NOMO-1 treated with dmso at 0.1 percent for 144 hours (cell line): ENCODE results near the gene SLC2A9.
"Not testable (repeated sequence)": the region's sequence is repeated elsewhere in the genome, so short reads cannot be mapped to it uniquely, and the experiment has no call there.

Experiments used
- DNase-seq: peaks from one replicate; lab custom pipeline; 2025; ENCODE audit not compliant: unreplicated experiment; lab: John Stamatoyannopoulos, UW

Gene SLC2A9

DNA sequence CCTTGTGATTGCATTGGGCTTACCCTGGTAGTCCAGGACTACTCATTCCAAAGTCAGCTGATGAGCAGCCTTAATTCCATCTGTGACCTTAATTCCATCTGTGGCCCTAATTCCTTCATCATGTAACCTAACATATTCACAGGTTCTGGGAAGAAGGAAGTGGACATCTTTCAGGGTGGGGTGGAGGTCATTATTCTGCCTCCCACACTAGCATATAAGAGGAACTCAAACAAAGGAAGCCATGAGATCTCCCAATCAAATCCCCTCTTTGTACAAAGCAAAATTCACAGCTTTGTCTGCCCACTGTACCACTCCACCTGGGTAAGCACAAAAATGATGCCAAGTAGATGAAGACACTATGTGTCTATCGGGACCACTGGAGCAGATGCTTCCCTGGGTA is 87.3 kb downstream of the SLC2A9 start:
- DNase-seq, result no peak

DNA sequence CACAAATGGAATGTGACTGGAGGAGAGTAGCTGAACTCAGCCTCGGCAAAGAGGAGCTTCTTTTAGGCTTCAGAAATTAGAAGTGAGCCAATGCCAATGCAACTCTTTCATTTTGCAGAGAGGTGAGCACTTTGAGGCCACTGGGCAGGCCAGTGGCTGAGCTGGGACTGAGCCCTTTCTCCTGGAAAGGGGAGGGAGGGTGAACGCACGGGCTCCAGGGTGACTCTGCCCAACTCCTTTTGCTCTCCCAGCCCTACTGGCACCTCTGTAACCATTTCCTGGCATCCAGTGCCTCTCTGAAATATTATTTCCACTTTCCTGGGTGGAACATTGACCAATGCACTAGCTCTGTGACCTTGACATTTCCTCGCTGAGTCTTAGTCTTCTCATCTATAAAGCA is 88.1 kb downstream of the SLC2A9 start:
- no peak for DNase-seq

GRCh38 chr4:9932771-9933170 is 88.5 kb downstream of the SLC2A9 start:
- no peak for DNase-seq

DNA sequence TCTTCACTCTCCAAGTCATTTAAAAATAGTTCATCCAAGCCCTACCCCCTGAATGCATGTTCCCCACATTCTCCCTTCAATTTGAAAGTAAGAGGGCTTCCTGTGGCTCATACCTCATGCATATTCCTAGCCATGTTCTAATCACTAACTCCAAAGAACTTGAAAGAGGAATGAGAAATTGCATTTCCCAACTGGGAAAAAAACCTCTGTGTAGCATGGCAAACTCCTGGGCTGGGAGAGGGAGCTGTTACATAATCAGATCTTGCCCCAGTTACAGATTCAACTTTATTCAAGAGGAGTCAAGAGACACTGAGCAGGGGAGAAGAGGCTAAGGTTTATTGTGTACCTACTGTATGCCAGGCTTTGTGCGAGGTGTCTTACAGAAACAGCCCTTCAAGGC is 90.2 kb downstream of the SLC2A9 start:
- no peak for DNase-seq

GRCh38 chr4:9929111-9929510 is 92.2 kb downstream of the SLC2A9 start:
- no peak for DNase-seq

- DNase-seq, result peak; percentile 11
These were observed 93.8 kb downstream of the SLC2A9 start for GRCh38 chr4:9927341-9928007.

GRCh38 chr4:9926586-9926985 is 94.7 kb downstream of the SLC2A9 start:
- no peak for DNase-seq

- DNase-seq, result no peak
These were observed 95.4 kb downstream of the SLC2A9 start for GRCh38 chr4:9925750-9926439.

DNA sequence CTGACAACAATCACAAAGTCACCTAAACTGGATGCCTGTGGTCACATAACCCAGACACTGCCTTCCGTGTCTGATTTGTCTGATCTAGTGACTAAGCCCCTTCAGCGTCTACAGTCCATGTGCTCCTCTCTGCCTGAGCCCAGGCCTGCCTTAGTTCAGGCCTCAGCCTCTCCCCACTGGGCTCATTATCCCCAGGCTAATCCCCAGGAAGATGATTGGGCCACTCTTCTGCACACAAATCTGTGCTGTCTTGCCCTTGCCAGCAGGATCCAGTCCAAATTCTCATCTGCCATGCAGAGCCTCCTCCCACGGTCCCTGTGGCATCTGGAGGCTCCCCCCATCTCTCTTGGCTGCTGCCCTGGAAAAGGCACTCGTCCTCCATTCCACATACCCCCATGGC is 96.5 kb downstream of the SLC2A9 start:
- no peak for DNase-seq

GRCh38 chr4:9923195-9923812 is 98.0 kb downstream of the SLC2A9 start:
- DNase-seq, result no peak

- no peak for DNase-seq
These were observed 100.0 kb downstream of the SLC2A9 start for GRCh38 chr4:9921326-9921725.

DNA sequence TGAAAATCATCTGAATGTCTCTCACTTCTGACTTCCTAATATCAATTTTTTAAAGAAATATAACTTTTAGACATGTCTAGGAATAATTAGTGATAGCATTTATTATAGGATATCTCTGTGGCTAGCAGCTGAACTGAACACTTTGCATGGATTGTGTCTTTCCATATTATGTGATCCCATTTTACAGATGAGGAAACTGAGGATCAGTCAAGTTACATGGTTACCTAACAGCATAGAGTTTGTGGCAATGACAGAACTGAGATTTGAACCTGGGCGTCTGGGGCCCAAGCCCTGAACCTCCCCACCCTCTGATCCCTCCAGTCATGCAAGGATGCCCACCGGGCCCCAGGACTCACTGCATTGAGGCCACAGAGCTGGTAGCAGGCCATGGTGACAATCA is 101.3 kb downstream of the SLC2A9 start:
- no peak for DNase-seq

GRCh38 chr4:9919047-9919446 is 102.2 kb downstream of the SLC2A9 start:
- no peak for DNase-seq

- no peak for DNase-seq
These were observed 102.8 kb downstream of the SLC2A9 start for GRCh38 chr4:9918484-9918883.

DNA sequence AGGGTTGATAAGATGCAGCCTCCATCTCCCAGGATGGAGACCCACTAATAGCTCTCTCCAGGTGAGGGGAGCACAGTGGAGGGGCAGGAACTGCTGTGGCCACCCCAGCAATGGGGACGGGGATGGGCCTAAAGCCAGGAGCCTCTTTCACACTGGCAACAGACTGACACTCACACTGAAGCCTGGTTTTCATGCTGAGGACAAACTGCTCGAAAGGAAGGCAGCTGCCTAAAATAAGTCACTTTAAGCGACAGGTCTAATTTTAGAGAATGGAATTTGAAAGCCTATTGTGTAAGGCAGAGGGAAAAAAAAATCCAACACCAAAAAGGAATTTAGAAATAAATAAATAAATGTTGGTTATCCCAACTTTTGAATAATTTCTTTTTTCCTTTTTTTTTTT is 104.4 kb downstream of the SLC2A9 start:
- no peak for DNase-seq

DNA sequence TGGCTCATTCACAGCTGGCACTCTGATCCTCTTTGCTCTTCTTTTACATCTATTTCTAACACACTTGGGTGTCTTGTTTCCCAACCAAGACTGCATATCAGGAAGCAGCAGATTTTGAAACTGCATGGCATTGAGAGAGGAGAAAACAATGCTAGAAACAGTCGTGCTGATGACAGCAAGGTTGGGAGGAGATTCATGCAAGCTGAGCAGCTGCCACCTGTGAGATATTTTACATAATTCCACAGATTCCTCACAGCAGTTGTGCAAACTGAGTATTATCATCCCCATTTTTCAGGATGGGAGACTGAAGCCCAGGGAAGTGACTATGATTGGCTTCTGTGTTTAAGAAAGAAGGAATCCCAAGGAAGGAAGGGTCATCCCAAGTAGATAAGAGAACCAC is 105.0 kb downstream of the SLC2A9 start:
- DNase-seq, result no peak

DNA sequence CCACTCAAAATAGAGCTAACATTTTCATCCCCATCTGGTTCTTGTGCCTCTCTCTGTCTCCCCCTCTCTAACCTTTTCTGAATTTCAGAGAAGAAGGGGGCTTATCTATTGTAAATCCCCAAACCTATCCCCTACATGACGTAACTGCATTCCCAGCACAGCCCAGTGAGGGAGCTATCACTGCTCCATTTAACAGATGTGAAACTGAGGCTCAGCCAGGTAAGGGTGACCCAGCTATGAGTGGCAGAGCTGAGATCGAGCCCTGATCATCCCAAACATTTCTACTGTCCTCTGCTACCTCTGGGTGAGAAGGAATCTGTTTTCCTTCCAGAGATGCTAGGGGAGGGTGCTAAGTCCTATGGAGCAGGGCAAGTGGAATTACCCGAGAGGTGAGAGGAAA is 107.5 kb downstream of the SLC2A9 start:
- no peak for DNase-seq

- DNase-seq, result no peak
These were observed 114.3 kb downstream of the SLC2A9 start for GRCh38 chr4:9906996-9907395.

DNA sequence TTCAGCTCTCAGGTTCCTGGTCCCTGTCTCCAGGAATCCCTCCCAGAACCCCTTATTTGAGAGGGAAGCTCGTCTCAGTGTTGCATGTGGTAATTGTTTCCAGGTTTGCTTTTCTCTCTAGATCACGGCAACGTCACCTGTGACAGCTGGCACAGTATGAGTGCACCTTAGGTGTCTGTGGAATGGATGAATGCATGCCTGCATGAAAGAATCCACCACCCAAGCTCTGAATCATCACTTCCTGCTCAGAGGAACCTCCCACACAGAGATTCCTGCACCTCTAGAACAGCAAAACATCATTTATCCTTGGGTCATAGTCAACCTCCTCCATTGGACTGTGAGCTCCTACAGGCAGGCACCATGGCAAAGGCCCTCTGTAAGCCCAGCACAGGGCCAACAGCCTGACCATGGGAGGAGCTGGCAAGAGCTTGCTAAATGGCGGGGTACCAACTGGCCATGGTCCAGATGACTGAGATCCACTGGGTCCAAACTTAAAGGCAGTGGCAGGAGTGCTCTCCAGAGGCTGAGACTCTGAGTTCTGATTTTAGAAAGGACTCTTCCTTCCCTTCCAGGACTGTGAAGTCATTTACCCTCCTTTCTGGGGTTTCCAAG is 116.2 kb downstream of the SLC2A9 start:
- no peak for DNase-seq

DNA sequence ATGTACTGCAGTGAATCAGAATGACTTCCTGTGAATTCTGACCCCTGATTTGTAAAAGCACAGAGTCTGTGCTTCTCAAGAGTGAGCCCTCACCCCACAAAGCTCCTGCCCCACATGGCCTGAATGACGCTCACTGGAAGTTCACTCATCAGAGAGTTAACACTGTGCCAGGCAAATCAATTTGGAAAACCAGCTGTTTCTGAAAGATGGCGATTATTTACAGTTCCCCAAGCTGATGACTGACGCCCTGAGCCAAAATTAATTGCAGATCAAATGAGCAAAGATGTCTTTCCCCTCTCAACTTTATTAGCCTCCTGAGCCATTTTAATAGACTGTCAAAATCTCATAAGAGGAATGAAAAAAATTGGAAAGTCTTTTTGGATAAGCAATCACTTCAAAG is 118.0 kb downstream of the SLC2A9 start:
- DNase-seq, result no peak

- DNase-seq, result no peak
These were observed 120.0 kb downstream of the SLC2A9 start for GRCh38 chr4:9901257-9901656.

DNA sequence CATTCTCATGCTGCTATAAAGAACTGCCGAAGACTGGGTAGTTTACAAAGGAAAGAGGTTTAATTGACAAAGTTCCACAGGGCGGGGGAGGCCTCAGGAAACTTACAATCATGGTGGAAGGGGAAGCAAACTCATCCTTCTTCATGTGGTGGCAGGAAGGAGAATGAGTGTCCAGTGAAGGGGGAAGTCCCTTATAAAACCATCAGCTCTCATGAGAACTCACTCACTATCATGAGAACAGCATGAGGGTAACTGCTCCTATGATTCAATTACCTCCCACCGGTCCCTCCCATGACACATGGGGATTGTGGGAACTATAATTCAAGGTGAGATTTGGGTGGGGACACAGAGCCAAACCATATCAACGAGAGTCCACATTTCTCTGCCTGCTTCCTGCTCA is 120.7 kb downstream of the SLC2A9 start:
- DNase-seq, result not testable (repeated sequence)
